Fibroblast of mammary gland (primary cell): ENCODE measurements around the gene SPA17.

ENCODE experiments used
- DNase-seq: peaks from one replicate; pipeline ENCODE4 v3.0.0-alpha.2; 2010; ENCODE audit warnings: low read depth
- H3K4me3 ChIP-seq: 2 replicates; pipeline ENCODE4 v1.5.1; 2011; ENCODE audit warnings: low read depth, mild to moderate bottlenecking, low read length, moderate library complexity; ENCODE audit not compliant: control insufficient read depth
- TF ChIP-seq, protein P1 (sequence below): conservative IDR thresholded peaks from 2 replicates; pipeline ENCODE4 v1.5.1; 2011; ENCODE audit warnings: low read depth, low read length, inconsistent platforms; ENCODE audit not compliant: control insufficient read depth, insufficient read depth

SPA17 gene

GRCh38 chr11:124745835-124746620 is 72.3 kb downstream of the SPA17 start:
- TF ChIP-seq, protein P1, sequence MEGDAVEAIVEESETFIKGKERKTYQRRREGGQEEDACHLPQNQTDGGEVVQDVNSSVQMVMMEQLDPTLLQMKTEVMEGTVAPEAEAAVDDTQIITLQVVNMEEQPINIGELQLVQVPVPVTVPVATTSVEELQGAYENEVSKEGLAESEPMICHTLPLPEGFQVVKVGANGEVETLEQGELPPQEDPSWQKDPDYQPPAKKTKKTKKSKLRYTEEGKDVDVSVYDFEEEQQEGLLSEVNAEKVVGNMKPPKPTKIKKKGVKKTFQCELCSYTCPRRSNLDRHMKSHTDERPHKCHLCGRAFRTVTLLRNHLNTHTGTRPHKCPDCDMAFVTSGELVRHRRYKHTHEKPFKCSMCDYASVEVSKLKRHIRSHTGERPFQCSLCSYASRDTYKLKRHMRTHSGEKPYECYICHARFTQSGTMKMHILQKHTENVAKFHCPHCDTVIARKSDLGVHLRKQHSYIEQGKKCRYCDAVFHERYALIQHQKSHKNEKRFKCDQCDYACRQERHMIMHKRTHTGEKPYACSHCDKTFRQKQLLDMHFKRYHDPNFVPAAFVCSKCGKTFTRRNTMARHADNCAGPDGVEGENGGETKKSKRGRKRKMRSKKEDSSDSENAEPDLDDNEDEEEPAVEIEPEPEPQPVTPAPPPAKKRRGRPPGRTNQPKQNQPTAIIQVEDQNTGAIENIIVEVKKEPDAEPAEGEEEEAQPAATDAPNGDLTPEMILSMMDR, result peak; percentile 8
- no peak for DNase-seq

DNA sequence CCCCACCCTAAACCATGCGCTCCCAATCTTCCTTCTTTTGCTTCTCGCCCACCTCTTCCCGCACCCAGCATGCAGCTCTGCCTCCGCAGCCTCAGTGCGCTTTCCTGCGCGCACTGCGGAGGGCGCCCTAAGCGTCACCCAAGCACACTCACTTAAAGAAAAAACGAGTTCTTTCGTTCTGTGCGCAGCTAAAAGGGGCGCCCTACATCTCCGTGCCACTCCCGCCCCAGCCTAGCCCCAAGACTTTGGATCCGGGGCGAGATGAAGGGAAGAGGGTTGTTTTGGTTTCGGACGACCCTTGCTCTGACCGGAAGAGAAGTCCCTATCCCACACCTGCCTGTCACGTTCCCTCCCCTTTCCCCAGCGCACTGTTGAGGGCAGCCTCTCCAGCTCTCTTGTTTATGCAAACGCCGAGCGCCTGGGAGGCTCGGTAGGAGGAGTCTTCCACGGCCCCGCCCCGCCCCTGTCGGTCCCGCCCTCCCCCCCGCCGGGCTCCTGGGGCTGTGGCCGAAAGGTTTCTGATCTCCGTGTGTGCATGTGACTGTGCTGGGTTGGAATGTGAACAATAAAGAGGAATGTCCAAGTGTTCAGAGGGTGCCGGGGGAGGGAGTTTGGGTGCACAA is 73.0 kb downstream of the SPA17 start:
- DNase-seq, result peak; percentile 41
- H3K4me3 ChIP-seq, result peak overlapping the region; percentile 50
- TF ChIP-seq, protein P1, result peak; percentile 39

More at GRCh38 chr11:124745835-124746620, 72.3 kb downstream of the SPA17 start:
- H3K4me3 ChIP-seq, result peak overlapping the region; percentile 50
